NCI-H2107 treated with DMSO at 0.1 percent for 48 hours (cell line): ENCODE data around the gene PHACTR1.
A peak's percentile ranks its signal among the peaks of the same experiment; 100 is the strongest.

Experiments
- DNase-seq: peaks from one replicate; lab custom pipeline; 2025; ENCODE audit not compliant: unreplicated experiment; lab: John Stamatoyannopoulos, UW

The PHACTR1 gene

DNA sequence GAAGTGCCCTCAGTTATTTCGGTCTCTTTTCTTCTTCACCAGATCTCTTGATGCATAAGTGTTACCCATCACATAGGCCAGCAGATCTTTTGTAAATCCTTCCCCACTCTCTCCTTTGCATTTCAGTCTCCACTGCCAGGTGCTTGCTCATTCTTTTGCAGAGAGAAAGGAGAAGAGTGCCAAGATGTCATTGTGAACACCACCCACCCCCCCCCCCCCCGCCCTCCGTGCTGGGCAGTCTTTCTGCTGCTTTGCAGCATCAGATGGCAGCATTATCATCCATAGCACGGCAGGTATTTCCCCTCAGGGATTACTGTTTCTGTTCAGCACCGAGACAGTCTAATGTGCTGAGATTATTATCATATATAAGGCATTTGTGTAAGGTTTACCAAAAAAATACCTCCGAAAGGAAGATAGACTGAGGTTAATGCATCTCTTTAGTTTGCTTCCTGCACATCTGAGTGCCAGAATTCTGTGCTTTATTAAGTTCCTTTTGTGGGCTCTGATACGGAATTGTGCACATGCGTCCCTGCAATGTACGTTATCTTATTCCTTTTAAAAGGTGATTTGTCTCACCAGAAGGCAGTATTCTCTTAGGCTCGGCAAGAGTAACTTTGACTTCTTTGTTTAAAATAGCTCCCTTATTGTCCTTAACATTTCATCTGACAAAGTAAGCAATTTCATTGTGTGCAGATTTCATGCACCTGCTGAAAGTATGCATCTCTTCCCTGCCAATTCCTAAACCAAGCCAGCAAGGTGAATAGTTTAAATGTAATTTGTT lies 128.8 kb downstream of the PHACTR1 start:
- peak; percentile 19 for DNase-seq

DNA sequence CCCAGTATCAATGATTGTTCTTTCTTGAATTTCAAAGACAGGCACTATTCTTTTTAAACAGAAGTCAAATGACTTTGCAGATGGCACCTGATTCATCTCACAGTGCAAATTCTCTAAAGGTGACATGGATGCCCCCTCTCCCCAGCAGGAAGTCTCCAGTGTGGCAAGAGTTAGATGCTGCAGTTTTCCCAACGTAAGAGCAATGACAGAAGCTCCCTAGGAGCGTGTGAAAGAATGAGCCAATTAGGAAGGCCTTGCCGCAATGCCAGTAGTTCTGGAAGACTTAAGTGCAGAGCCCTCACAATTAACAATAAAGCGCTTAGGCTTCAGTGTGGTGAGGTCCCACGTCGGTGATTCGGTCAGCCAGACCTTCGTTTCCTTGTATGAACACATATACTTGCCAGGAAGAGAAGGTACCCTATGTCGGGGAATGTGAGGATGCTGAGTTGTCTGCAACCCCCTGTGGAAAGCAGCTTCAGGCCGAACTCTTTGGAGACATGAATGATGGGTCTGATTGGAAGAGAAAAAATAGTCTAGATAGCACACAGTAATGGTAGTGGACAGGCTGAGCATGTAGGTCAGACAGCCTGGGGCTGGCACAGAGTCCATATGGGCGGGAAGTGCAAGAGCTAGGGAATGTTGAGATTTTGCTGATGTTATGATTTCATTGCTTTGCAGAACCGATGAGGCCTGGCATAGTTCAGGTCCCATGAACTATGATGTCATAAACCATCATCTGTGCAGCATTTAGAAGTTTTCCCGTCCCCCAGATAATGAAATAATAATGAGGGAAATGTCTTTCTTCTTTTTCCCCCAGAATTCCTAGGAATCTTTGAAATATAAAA lies 132.6 kb downstream of the PHACTR1 start:
- no peak for DNase-seq

DNA sequence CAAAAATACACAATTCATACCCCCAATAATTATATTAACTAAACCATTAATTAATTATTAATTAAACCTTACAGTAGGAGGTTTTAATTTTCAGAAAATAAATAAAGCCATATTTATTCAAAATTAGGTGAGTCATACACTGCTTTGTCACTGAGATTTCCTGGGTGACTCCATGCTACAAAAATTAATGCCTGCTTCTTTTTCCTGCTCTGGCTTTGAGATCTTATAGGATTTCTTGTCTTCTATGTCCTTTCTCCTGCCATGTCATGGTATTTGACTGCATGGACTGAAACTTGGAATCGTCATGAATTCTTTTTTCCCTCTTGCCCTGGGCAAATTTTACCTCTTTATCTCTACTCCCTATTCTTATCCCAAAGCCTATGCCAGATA lies 133.2 kb downstream of the PHACTR1 start:
- no peak for DNase-seq

DNA sequence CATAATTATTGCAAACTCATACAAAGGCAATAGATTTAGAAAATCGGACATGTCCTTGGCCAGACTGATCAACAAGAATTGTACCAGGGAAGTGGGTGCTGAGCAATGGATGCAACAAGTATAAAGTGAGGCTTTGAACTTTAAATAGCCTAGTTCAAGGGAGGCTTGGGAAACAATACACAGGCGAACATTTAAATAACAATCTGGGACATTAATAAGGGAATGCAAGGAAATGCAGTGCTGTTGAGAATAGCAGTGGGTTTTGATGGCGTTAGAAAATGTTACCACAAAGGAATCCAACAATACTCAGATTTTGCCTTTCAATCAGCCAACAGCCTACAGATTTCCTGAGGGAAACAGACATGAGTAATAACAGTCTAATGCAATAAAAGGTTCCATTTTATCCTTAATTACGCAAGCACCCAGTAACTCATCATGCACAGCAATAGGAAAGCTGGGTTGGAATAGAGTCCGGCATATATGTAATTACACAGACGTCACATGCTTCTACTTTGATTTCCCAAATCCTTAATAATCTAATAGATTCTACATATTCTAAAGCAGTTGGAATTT lies 134.6 kb downstream of the PHACTR1 start:
- no peak for DNase-seq

DNA sequence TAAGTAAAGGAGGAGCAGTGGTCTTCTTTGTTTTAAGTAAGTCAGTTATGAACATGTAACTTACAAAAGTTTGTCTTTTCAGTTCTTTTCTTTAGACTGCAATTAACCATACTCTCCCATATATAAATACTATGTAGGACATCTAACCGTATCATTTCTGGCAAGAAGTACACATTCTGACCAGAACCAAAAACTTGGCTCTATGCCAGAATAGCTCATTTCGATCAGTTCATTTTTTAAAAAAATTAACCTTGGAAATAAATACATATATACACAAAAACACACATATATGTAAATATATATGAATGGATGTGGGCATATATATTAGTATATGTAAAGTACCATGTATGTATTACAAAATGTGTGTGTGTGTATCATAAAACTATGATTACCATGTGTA lies 145.0 kb downstream of the PHACTR1 start:
- DNase-seq = no peak

DNA sequence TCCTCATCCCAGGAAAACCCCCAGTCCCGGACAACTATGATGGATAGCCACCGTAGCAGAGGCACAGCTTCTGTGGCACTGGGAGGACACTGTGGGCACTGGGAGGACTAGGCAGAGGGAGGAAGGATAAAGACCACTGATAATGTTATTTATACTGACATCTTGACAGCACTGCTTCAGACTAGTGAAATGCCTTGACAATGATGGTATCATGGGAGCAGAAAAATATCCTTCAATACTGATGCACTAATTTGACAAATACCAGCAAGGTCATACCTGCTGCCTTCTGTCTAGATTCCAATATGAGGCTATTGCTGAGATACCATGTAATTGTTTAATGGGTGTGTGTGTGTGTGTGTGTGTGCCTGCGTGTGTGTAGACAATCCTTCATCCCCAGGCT lies 148.6 kb downstream of the PHACTR1 start:
- no peak for DNase-seq

DNA sequence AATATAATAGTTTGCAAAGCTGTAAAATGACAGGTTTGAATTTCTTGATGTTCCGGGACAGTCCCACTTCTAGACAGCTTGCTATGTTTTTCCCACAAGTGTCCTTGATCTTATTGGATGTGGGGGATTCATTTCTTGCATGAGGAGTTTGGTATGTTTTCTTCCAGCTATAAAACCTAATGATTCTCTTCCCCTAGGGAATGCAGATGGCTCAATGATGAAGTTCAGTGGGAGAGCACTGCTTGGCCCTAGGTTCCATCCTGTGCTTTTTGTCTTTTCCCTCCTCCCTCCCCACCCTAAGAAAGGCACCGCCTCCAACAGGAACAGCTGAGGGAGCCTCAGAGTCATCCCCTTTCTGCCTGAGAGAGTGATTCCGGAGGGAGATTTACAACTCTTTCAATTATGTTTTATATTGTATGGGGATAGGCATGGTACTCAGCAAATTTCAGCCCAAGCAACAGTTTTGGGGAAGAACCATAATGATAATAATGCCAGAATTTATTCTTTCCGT lies 149.2 kb downstream of the PHACTR1 start:
- DNase-seq = no peak

DNA sequence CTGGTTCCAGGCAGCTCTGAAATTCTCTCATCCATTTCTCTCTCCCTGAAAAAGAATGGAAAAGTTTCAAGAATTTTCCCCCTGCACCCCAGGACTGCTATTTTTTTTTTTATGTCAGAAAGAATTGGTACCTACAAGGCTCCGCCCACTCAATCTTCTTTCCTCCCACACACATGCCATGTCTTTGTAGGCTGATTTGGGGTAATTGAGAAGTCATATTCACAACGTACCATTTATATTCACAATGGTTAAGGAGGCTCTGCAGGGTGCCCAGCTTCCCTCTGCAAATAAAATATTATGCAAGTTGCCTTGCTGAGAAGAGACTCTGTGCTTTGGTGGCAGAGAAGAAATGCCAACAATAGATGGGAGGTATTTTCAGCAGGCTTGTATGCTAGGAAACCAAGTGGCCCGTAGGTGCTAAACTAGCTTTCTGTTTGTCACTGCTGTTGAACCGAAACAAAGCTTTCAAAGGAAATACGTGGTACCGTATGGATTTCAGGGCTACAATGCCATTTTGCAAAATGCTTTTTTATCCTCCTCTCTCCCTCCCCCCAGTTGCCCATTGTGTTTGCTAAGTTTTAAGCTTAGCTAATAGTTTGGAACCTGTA lies 150.0 kb downstream of the PHACTR1 start:
- DNase-seq = peak; percentile 26

DNA sequence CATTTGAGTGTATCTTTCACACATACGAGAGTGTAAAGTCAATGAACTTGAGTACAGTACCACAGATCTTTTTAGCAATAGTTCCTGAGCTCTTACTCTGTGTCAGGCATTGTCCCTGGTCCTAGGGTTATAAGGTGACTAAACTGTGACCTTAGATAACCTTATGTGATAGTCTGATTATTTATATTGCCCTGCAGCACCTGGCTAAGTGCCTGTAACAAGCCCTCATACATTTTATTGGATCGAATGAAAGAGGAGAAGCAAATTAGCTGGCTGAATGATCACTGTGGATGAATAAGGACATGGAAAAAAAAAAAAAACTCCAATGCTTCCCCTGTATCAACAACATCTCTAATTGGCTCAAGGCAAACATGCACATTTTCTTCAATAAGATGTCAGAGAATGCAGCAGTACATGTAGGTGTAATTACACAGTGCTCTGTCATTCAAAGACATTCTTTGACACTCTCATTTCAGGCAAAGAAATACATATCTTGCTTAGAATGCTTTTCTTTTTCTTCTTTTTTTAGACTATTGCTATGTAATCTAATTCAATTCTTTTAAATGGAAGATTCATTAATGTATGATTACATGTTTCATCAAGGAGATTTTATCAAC lies 153.4 kb downstream of the PHACTR1 start:
- peak; percentile 12 for DNase-seq

DNA sequence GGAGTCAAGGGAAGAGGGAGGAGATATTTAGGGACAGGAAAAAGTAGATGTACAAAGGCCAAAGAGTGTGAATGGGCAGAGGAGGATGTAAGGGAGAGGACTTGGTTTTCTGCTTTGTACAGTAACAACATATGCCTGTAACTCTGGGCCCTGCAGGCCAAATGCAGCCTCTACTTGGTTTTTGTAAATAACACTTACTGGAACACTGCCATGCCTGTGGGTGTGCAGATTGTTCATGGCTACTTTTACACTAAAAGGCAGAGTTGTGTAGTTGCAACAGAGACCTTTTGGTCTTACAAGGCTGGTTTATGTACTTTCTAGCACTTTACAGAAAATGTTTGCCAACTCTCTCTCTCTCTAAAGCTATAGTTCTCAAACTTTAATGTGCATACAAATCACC lies 157.1 kb downstream of the PHACTR1 start:
- no peak for DNase-seq

DNA sequence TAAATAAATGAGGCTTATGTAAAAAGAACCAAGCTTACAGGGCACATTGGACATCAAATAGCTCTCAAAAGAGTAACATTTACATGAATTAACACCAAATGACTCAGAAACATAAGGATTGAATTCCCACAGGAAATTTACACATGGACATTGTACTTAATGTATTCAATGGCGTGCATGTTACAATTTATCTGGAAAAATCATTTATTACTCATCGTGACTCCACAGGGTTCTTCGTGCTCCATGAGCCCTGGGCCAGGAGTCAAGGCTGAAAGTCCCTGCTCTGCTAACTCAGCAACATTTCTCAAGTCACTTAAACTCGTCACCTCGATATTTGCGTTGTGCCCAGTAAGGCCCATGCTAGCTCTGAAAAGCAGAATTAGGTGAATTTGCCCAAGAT lies 158.5 kb downstream of the PHACTR1 start:
- DNase-seq = no peak

DNA sequence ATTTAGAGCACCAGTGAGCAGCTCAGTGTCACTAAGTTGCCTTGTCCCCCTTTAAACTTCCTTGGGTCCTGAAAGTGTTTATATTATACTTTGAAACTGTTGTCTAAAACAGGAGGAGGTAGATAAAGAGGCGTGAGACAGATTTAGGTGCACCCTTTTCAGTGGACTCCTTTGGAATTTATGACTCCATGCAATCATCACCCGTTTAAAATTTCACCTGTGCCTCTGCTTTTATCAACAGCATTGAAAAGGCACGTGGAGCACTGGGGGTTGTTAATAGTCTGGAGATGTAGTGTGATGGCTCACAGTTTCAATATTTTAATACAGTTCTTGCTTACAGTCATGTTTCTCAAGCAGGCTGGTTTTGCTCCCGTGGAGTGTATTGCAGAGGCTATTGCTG lies 162.2 kb downstream of the PHACTR1 start:
- DNase-seq = no peak

DNA sequence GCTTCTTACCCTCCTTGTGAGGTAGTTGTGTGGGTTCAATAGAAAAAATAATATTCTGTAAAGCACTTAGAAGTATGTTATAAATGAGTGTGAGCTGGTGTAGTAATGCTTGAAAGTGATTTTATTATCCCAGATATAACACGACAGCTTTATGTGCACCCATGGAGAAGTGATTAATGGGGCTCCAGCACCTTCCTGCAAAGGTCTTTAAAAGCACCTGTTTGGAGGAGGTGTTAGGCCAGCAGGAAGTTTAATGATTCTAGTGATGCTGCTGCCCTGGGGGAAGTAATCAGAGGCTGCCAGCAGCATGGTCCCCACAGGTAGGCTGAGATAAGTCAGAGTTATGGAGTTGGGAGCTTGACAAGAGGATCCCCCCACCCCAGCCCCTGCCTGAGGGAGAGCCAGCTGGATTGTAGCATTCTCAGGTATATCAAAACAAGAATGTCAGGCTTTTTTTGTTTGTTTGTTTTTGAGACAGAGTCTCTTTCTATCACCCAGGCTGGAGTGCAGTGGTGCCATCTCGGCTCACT lies 166.3 kb downstream of the PHACTR1 start:
- DNase-seq = no peak

DNA sequence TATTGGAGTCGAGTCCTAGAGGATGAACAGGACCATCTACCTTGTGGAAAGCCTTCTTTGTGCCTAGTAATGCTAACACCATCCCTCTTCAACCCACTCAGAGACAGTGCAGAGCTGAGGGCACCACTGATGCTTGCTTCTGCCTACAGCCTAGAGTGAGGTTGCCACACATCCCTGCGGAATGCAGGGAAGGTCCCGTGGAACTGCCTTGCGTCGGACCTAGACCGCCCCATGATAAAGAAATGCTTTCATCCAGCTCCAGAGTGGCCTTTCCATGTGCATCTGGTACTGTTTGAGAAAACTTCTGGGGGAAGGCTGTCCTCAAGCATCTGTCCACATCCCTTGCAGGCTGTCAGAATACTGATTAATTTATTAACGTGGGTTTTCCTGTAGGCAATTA lies 168.4 kb downstream of the PHACTR1 start:
- no peak for DNase-seq

DNA sequence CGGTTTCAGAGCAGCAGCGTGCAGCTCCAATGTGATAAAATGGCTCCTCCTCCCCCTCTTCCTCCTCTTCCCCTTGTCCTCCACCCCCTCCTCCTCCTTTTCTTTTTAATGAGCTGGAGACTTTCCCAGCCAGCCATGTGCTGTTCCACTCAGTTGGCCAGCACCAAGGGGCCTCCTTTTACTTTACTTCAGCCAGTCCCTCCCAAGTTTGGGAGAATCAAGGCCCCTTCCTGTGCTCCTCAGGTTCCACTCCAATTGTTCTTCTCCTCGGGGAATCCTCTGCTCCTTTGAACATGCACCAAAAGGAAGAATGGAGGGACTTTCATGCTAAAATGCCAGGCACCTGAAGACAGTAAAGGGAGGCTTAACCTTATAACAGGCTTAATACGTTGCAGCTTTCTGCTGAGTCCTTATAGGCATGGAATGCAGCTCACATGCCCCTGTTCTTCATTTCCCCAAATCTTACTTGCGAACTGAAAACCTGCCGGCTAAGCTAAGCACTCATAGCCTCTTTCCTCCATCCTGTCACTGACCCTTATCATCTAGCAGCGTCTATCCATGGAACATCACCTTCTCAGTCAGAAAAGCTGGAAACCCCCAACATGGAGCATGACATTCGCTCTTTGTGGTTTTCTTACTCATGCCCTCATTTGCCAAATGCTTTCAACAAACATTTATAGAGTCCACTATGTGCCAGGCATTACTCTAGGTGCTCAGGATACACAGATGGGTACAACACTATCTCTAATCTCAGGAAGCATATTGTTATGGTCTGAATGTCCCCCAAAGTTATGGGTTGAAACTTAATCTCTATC lies 170.6 kb downstream of the PHACTR1 start:
- no peak for DNase-seq

DNA sequence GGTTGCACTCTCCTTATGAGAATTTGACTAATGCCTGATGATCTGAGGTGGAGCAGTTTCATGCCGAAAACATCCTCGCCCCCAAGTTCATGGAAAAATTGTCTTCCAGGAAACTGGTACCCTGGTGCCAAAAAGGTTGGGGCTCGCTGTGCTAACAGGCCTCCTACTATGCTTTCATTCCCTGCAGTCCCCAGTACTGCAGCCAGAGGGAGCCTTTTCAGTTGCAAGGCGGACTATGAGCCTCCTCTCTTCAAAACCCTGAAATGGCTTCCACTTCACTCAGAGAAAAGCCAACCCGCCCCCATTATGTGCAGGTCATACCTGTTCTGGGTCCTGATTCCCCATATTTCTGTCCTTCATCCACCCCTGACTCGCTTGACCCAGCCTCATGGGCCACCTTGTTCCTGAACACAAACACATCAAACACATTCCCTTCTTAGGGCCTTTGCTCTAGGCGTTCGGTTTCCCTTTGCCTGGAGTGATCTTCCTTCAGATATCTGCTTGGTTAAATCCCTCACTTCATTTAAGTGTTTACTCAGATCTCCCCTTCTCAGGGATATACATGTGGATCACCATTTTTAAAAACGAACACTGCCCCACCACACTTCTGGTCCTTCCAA lies 173.7 kb downstream of the PHACTR1 start:
- DNase-seq = no peak

DNA sequence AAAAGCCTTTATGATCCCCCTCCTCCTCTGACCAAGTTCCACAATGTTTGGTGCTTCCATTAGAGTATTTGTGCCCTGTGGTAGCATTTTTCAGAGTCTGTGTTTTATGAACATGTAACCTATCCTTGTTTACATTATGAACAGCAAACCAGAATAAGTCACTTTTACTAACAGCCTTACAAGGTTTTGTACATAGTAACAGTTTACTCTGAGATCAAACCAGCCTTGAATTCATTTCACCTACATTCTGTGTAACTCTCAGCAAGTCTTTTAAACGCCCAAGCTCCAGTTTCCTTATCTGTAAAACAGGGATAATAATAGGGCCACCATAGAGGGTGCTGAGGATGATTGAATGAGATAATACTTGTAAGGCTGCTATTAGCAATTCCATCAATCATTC lies 175.0 kb downstream of the PHACTR1 start:
- no peak for DNase-seq

DNA sequence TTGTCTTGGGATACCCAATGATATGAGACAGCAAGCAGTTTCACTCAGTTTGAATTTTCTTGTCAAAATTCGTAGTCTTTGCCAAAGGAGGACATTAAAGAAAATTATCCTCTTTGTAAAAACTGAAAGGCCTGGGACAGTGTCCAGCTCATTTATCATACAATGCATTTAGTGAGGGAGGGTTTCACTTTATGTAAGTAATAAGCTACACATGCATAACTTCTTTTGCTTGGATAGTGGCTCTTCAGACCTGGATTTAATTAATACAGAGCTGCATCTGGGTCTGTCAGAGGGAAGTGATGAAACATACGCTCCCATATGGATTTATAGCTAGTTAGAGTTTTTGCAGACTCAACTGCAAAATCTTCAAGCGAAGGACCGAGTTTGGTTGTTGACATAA lies 175.6 kb downstream of the PHACTR1 start:
- no peak for DNase-seq

DNA sequence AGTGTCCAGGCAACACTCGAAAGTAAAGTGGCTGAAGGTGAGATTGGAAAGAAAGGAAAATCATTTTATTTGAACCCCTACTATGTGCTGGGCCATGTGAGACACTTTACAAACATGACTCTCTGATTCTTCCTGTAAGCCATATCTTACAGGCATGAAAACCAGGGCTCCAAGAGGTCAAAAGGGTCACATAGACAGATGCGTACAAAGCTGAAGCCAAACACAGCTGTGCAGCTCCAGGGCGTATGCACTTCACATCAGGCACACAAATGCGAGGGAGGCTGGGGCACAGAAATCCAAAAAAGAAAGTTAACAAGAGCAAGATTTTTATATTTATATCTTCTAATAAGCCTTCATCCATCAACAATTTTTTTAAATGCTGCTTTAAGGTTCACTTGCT lies 176.5 kb downstream of the PHACTR1 start:
- no peak for DNase-seq
